Measurements from ENCODE around the gene PRELID2. TPM values are rescaled to one million over a fixed set of nuclear protein-coding genes. Genes with fewer than 3 reads are reported as not detected.

Gene PRELID2
- polyA plus RNA-seq (2011; rRNA removed) (8.2 and 10.4 TPM in 2 replicates), polyA plus RNA-seq (2017; fragmentation: RNase III; extraction: RNeasy Plus Mini Kit Qiagen cat#74134 plus additional on column Dnase treatment) (7.9 to 9.8 TPM (median 8.5 TPM) in 3 replicates), polyA minus RNA-seq (2011; rRNA and poly(A)+ RNA removed) (18.2 and 20.0 TPM in 2 replicates)
- polyA plus RNA-seq (2012; cell fraction: cytosol; rRNA removed), result 3.8 and 4.7 TPM in 2 replicates
- 1.00 and 2.3 TPM in 2 replicates for polyA plus RNA-seq (2012; cell fraction: nucleus; rRNA removed)

- no peak for FAIRE-seq
- Histone ChIP-seq H3K9me3 (no peaks in the 10 kb centered on the region), H3K27ac (peak within 1 kb of the TSS; percentile 80 to 88), H3K4me2 (peak within 1 kb of the TSS; percentile 89), H3K4me1 (peaks cover 26% of the 10 kb centered on the region), H3K4me3 (peak within 1 kb of the TSS; percentile 67)
- 2% methylated on average over 49 of the region's 71 CpGs for WGBS (ENCODE audit: missing lambda C conversion rate)
- peak; percentile 61 to 88 for DNase-seq (ENCODE audit: low read depth in 1 of 2, low spot score in 1 of 2)
- POLR2A ChIA-PET, result interaction anchor here (0.7 to 1.3 kb wide), 6 partner anchors 9 to 207 kb away, joined by 3 to 5 read pairs (median 3); no protein-coding TSS in a partner anchor
- ATAC-seq, result peak; percentile 91 to 98
- CTCF ChIA-PET, result interaction anchor here (0.6 to 3.6 kb wide), 16 partner anchors 9 to 278 kb away, joined by 3 to 28 read pairs (median 4); no protein-coding TSS in a partner anchor
- no peak for TF ChIP-seq CEBPB (IDR thresholded peaks at IDR 0.05)
- no peak for TF ChIP-seq ZNF302 (CRISPR knock-in tag; IDR thresholded peaks at IDR 0.05)
- TF ChIP-seq EHMT2 (IDR thresholded peaks at IDR 0.05; ENCODE audit: low read depth), result no peak
- TF ChIP-seq KDM1A (IDR thresholded peaks at IDR 0.05; ENCODE audit: low read depth), result no peak; the same call in 1 of the 2 replicates
- TF ChIP-seq HOXA7 (CRISPR knock-in tag; IDR thresholded peaks at IDR 0.05), result no peak
- no peak for TF ChIP-seq KDM5A (IDR thresholded peaks at IDR 0.05)
- no peak for TF ChIP-seq POLR2AphosphoS2 (conservative IDR thresholded peaks at IDR 0.05; ENCODE audit: low read length)
- no peak for TF ChIP-seq BCL3 (IDR thresholded peaks at IDR 0.05)
- peak in 1 of 2 experiments; percentile 78; a peak in 3 of 5 replicates for TF ChIP-seq JUN (IDR thresholded peaks at IDR 0.05)
- no peak for TF ChIP-seq REST (IDR thresholded peaks at IDR 0.05)
- no peak for TF ChIP-seq HOXB5 (CRISPR knock-in tag; IDR thresholded peaks at IDR 0.05)
- TF ChIP-seq, protein P1, sequence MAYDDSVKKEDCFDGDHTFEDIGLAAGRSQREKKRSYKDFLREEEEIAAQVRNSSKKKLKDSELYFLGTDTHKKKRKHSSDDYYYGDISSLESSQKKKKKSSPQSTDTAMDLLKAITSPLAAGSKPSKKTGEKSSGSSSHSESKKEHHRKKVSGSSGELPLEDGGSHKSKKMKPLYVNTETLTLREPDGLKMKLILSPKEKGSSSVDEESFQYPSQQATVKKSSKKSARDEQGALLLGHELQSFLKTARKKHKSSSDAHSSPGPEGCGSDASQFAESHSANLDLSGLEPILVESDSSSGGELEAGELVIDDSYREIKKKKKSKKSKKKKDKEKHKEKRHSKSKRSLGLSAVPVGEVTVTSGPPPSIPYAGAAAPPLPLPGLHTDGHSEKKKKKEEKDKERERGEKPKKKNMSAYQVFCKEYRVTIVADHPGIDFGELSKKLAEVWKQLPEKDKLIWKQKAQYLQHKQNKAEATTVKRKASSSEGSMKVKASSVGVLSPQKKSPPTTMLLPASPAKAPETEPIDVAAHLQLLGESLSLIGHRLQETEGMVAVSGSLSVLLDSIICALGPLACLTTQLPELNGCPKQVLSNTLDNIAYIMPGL (CRISPR knock-in tag; IDR thresholded peaks at IDR 0.05; ENCODE audit: borderline replicate concordance), result no peak
- TF ChIP-seq ZFP36 (IDR thresholded peaks at IDR 0.05; ENCODE audit: borderline replicate concordance, partially characterized antibody), result no peak
- TF ChIP-seq FOSL2 (IDR thresholded peaks at IDR 0.05), result no peak
- no peak for TF ChIP-seq FOSL2 (CRISPR knock-in tag; IDR thresholded peaks at IDR 0.05)
- peak; percentile 62 for TF ChIP-seq POLR2A (IDR thresholded peaks at IDR 0.05; ENCODE audit: low read length)
- no peak for TF ChIP-seq EP300 (IDR thresholded peaks at IDR 0.05)
- no peak for TF ChIP-seq FOXS1 (CRISPR knock-in tag; IDR thresholded peaks at IDR 0.05)
- TF ChIP-seq HDAC2 (IDR thresholded peaks at IDR 0.05), result no peak
- no peak for TF ChIP-seq EHF (CRISPR knock-in tag; IDR thresholded peaks at IDR 0.05)
- TF ChIP-seq CHD2 (IDR thresholded peaks at IDR 0.05; ENCODE audit: low read length, partially characterized antibody), result no peak
- TF ChIP-seq MYC (IDR thresholded peaks at IDR 0.05; ENCODE audit: borderline replicate concordance, low read length), result no peak; the same call in 1 of the 2 replicates
- peak; percentile 9 to 58; a peak in 3 of 5 replicates for TF ChIP-seq RAD21 (conservative IDR thresholded peaks at IDR 0.05 in 1 of 2, IDR thresholded peaks at IDR 0.05 in 1 of 2)
- no peak for TF ChIP-seq TP53 (CRISPR knock-in tag; IDR thresholded peaks at IDR 0.05)
- no peak for TF ChIP-seq ELK1 (IDR thresholded peaks at IDR 0.05; ENCODE audit: low read depth, low read length)
- no peak for TF ChIP-seq RCOR1 (IDR thresholded peaks at IDR 0.05; ENCODE audit: low read depth, low read length)
- no peak for TF ChIP-seq RFX5 (IDR thresholded peaks at IDR 0.05)
- TF ChIP-seq RNF2 (IDR thresholded peaks at IDR 0.05; ENCODE audit: borderline replicate concordance, low read depth), result no peak
- TF ChIP-seq, protein P2, sequence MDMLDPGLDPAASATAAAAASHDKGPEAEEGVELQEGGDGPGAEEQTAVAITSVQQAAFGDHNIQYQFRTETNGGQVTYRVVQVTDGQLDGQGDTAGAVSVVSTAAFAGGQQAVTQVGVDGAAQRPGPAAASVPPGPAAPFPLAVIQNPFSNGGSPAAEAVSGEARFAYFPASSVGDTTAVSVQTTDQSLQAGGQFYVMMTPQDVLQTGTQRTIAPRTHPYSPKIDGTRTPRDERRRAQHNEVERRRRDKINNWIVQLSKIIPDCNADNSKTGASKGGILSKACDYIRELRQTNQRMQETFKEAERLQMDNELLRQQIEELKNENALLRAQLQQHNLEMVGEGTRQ (IDR thresholded peaks at IDR 0.05), result no peak
Measured at GRCh38 chr5:145834917-145835847, at the start of gene PRELID2. TSS of gene PRELID2 (minus strand) at chr5:145835342. CDS start at chr5:145835251, 91 bp downstream.

All from A549 (cell line).